IMR-90 (cell line): Measurements from ENCODE around the gene MBD2. TPM values are rescaled to one million over a fixed set of nuclear protein-coding genes. Genes with fewer than 3 reads are reported as not detected.

ENCODE experiments used
- ATAC-seq: fragments of 200-7000 bp; cut with Tn5 transposase; 2 replicates; pipeline ENCODE4 v1.9.1; 2020; ENCODE audit warnings: low read depth, mild to moderate bottlenecking, moderate library complexity
- BruUV-seq: library from RNA; stranded (reverse); fragments of 400-500 nt; replicated peaks from 2 replicates; lab custom pipeline; 2021; lab: Mats Ljungman, UMichigan
- CTCF ChIA-PET: fragments of 300-600 bp; formaldehyde crosslinking; extraction: SDS; loops from one replicate; lab custom pipeline; 2021; ENCODE audit warnings: antibody characterized with exemption; lab: Yijun Ruan, JAX
- POLR2A ChIA-PET: fragments of 300-600 bp; sonication (Branson Sonifier 250); formaldehyde crosslinking; loops from one replicate; lab custom pipeline; 2022; ENCODE audit warnings: antibody characterized with exemption; ENCODE audit not compliant: unreplicated experiment; lab: Charles Lee
- DNase-seq: peaks from one replicate; pipeline ENCODE4 v3.0.0; 2013
- H2AFZ ChIP-seq: replicated peaks from 2 replicates; pipeline ENCODE3; 2013; ENCODE audit warnings: low read length, mild to moderate bottlenecking; ENCODE audit not compliant: poor library complexity
- H2AK5ac ChIP-seq: 2 replicates; pipeline ENCODE4 v1.6.1; 2013; ENCODE audit warnings: low read depth, low read length, inconsistent platforms
- H2AK9ac ChIP-seq: replicated peaks from 2 replicates; pipeline ENCODE3; 2013; ENCODE audit warnings: mild to moderate bottlenecking, low read depth, low read length, moderate library complexity; ENCODE audit not compliant: poor library complexity
- H2BK120ac ChIP-seq: 2 replicates; pipeline ENCODE4 v1.6.1; 2013; ENCODE audit warnings: low read depth, low read length, inconsistent platforms
- H2BK15ac ChIP-seq: 3 replicates; pipeline ENCODE4 v1.6.1; 2013; ENCODE audit warnings: low read depth, low read length, inconsistent platforms
- H2BK20ac ChIP-seq: 2 replicates; pipeline ENCODE4 v1.6.1; 2013; ENCODE audit warnings: low read depth, mild to moderate bottlenecking, inconsistent platforms, low read length, moderate library complexity
- H2BK5ac ChIP-seq: 2 replicates; pipeline ENCODE4 v1.6.1; 2013; ENCODE audit warnings: mild to moderate bottlenecking, low read depth, low read length, inconsistent platforms; ENCODE audit not compliant: poor library complexity, severe bottlenecking
- H3K14ac ChIP-seq: replicated peaks from 2 replicates; pipeline ENCODE4 v1.6.1; 2013; ENCODE audit warnings: low read depth, low read length, inconsistent platforms
- H3K18ac ChIP-seq: 2 replicates; pipeline ENCODE4 v1.6.1; 2013; ENCODE audit warnings: low read depth, low read length, control low read depth
- H3K23ac ChIP-seq: 2 replicates; pipeline ENCODE4 v1.6.1; 2013; ENCODE audit warnings: low read depth, low read length, inconsistent platforms
- H3K27ac ChIP-seq: 2 replicates; pipeline ENCODE4 v1.5.1; 2013; ENCODE audit warnings: mild to moderate bottlenecking, control low read depth, low read length; ENCODE audit not compliant: insufficient read depth
- H3K27me3 ChIP-seq: 2 replicates; pipeline ENCODE4 v1.6.1; 2013; ENCODE audit warnings: low read length; ENCODE audit not compliant: control insufficient read depth, insufficient read depth
- H3K36me3 ChIP-seq: 2 replicates; pipeline ENCODE4 v1.6.1; 2013; ENCODE audit warnings: low read length, mixed read lengths; ENCODE audit not compliant: control insufficient read depth, insufficient read depth
- H3K4ac ChIP-seq: 2 replicates; pipeline ENCODE4 v1.6.1; 2013; ENCODE audit warnings: low read depth, low read length, inconsistent platforms
- H3K4me1 ChIP-seq: 2 replicates; pipeline ENCODE4 v1.6.1; 2013; ENCODE audit warnings: low read length, mixed read lengths; ENCODE audit not compliant: control insufficient read depth, insufficient read depth
- H3K4me2 ChIP-seq: 2 replicates; pipeline ENCODE4 v1.6.1; 2013; ENCODE audit warnings: low read depth, mild to moderate bottlenecking, control low read depth, low read length, moderate library complexity
- H3K4me3 ChIP-seq: 2 replicates; pipeline ENCODE4 v1.5.1; 2013; ENCODE audit warnings: low read depth, mild to moderate bottlenecking, control low read depth, low read length, moderate library complexity; ENCODE audit not compliant: insufficient read depth
- H3K56ac ChIP-seq: 2 replicates; pipeline ENCODE4 v1.6.1; 2013; ENCODE audit warnings: low read length, inconsistent platforms; ENCODE audit not compliant: insufficient read depth; ENCODE audit errors: extremely low read depth
- H3K79me1 ChIP-seq, 2 experiments: 2 replicates each; pipeline ENCODE4 v1.6.1; 2013; ENCODE audit warnings: low read length in 2 of 2, inconsistent platforms in 1 of 2, low read depth in 1 of 2
- H3K9ac ChIP-seq: 2 replicates; pipeline ENCODE4 v1.6.1; 2013; ENCODE audit warnings: low read depth, low read length, control low read depth
- H3K9me1 ChIP-seq: 2 replicates; pipeline ENCODE4 v1.6.1; 2013; ENCODE audit warnings: low read length, inconsistent platforms; ENCODE audit not compliant: insufficient read depth
- H3K9me3 ChIP-seq: 2 replicates; pipeline ENCODE4 v1.6.1; 2013; ENCODE audit warnings: low read length; ENCODE audit not compliant: control insufficient read depth, insufficient read depth
- H4K20me1 ChIP-seq: 2 replicates; pipeline ENCODE4 v1.6.1; 2013; ENCODE audit warnings: low read length, inconsistent platforms; ENCODE audit not compliant: insufficient read depth
- H4K5ac ChIP-seq: 2 replicates; pipeline ENCODE4 v1.6.1; 2013; ENCODE audit warnings: mild to moderate bottlenecking, low read depth, low read length, control low read depth
- H4K8ac ChIP-seq, 2 experiments: 2 replicates each; pipeline ENCODE4 v1.6.1; 2013; ENCODE audit warnings: low read depth in 2 of 2, low read length in 2 of 2, control low read depth in 1 of 2, inconsistent platforms in 1 of 2
- H4K91ac ChIP-seq: 2 replicates; pipeline ENCODE4 v1.6.1; 2013; ENCODE audit warnings: low read depth, low read length, inconsistent platforms; ENCODE audit not compliant: insufficient read depth
- CEBPB ChIP-seq: IDR thresholded peaks from 2 replicates; pipeline ENCODE4 v1.6.1; 2012; ENCODE audit warnings: low read depth, low read length, improper control_type of control experiment
- MXI1 ChIP-seq: IDR thresholded peaks from 2 replicates; pipeline ENCODE4 v1.6.1; 2012; ENCODE audit warnings: low read depth, mild to moderate bottlenecking, low read length, moderate library complexity, borderline replicate concordance
- POLR2A ChIP-seq: IDR thresholded peaks from 2 replicates; pipeline ENCODE4 v1.6.1; 2012; ENCODE audit warnings: mild to moderate bottlenecking, low read depth, low read length
- RCOR1 ChIP-seq: IDR thresholded peaks from 2 replicates; pipeline ENCODE4 v1.6.1; 2012; ENCODE audit warnings: mild to moderate bottlenecking, low read length, improper control_type of control experiment; ENCODE audit not compliant: insufficient replicate concordance
- WGBS, 2 experiments: methylation state at CpG; one replicate each; pipeline versions ENCODE4 v1.1.5 to v1.1.7; 2013; ENCODE audit warnings: missing lambda C conversion rate in 2 of 2; ENCODE audit not compliant: insufficient read length in 1 of 2; ENCODE audit errors: extremely low coverage in 2 of 2; 5-methylcytosine and 5-hydroxymethylcytosine counted together
- dilution Hi-C: fragments of 300-500 bp; cut with HindIII; formaldehyde crosslinking; loops from one replicate; pipeline ENCODE4 v1.14.3; 2018; ENCODE audit warnings: low sequenced_read_pairs; ENCODE audit not compliant: unreplicated experiment
- in situ Hi-C: fragments of 300-500 bp; cut with MboI; formaldehyde crosslinking; loops from 3 replicates; pipeline ENCODE4 v1.14.3; 2019; ENCODE audit warnings: low sequenced_read_pairs, inconsistent platforms, mixed read lengths
- intact Hi-C: fragments of 100-400 bp; cut with micrococcal nuclease; formaldehyde crosslinking; loops from 2 replicates; pipeline ENCODE4 v1.10.0; 2022
- polyA plus RNA-seq, 3 experiments: library from polyadenylated mRNA; depleted of rRNA; stranded (reverse); fragments of >200 nt; gene quantifications; 2 replicates each; pipeline ENCODE4 v1.2.3, GENCODE V29; 2012; ENCODE audit warnings: low replicate concordance in 1 of 3
- total RNA-seq: library from RNA; depleted of rRNA; stranded (reverse); fragments of >200 nt; gene quantifications from 2 replicates; pipeline ENCODE4 v1.2.3, GENCODE V29; 2012

Gene MBD2
- total and polyA plus RNA-seq, 2 of the 4 experiments (the other 2 are of a cell fraction) = 9.7 to 29.5 TPM

DNA sequence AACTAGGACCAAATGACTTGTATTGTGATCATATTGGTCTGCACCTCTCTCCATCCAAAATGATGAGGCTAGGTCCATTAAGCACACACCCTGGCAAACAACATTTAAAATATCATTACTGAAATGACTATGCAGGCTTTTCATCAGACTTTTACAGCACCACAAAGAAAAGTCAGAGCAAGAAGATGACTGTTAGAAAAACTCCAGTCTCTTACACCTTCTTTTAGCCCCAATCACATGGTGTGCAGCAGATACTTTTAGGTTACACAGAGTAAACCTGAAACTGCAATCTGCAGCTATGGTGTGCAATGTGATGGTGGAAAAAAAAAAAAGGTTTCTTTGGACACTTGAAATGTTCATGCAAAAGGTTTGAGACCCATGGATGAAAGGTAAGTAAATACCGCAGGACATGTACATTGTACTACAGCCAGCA, 39.5 kb upstream of the MBD2 start:
- ChIA-PET POLR2A (no interaction called here), CTCF (no interaction called here)
- Histone ChIP-seq H4K91ac (no peak overlapping the region), H4K5ac (no peak overlapping the region), H3K9me1 (no peaks in the 10 kb centered on the region), H2AK9ac (no peak overlapping the region), H3K4me1 (peaks cover 3% of the 10 kb centered on the region; the same call in 1 of the 2 replicates), H2AK5ac (no peak overlapping the region), H2BK120ac (no peak overlapping the region), H2BK20ac (no peak overlapping the region), H2AFZ (no peak overlapping the region), H3K79me1 (no peaks in the 10 kb centered on the region), H3K9ac (no peak overlapping the region), H3K27me3 (no peaks in the 10 kb centered on the region), H4K20me1 (no peaks in the 10 kb centered on the region), H2BK15ac (no peak overlapping the region), H3K18ac (no peak overlapping the region), H3K14ac (no peak overlapping the region), H3K36me3 (no peaks in the 10 kb centered on the region), H3K9me3 (no peaks in the 10 kb centered on the region), H3K27ac (no peak overlapping the region), H3K23ac (no peak overlapping the region), H3K4me2 (no peak overlapping the region), H3K4me3 (no peak overlapping the region), H2BK5ac (no peak overlapping the region), H4K8ac (no peak overlapping the region), H3K4ac (no peak overlapping the region), H3K56ac (no peak overlapping the region)
- dilution Hi-C loops = no loop called here
- BruUV-seq = no TSS peak
- intact Hi-C loops = no loop called here
- in situ Hi-C loops = no loop called here
- no peak for TF ChIP-seq MXI1
- no peak for TF ChIP-seq CEBPB
- no peak for TF ChIP-seq POLR2A
- no peak for TF ChIP-seq RCOR1
- no peak for ATAC-seq
- DNase-seq = no peak
- WGBS, 2 experiments = no CpG with 5 or more reads among the region's 1 CpG
